GM19239 (cell line): ENCODE results near the gene GLI3.

ENCODE experiments used
- DNase-seq: peaks from one replicate; pipeline ENCODE4 v3.0.0; 2011; ENCODE audit warnings: low spot score; ENCODE audit not compliant: insufficient read length
- FAIRE-seq: peaks from 2 replicates; lab custom pipeline; 2011; peaks lifted over from hg19 to GRCh38; lab: Jason Lieb, UNC

Gene GLI3

DNA sequence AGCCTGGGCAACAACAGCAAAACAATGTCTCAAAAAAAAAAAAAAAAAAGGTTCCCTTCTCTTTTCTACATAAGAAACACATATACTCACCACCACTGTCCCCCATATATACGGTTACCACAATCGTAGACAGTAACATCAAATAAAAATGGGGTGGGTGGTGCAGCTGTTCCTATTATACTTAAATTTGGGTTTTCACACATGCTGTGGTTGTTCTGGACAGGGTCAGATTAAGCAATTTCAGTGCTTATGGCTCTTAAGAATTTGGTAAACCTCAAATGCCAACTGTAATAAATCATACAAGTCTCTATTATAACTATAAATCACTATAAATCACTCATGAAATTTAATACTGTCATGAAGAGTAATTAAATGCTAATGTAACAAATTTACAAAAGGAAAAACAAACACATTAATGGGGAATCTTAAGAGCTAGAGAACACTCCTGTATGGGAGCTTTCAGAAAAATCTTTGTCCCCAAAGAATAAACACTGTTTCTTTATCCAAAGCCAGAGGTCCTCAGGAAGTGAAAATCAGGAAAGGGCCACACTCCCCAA, 143.6 kb downstream of the GLI3 start:
- FAIRE-seq (no peak), DNase-seq (no peak)

DNA sequence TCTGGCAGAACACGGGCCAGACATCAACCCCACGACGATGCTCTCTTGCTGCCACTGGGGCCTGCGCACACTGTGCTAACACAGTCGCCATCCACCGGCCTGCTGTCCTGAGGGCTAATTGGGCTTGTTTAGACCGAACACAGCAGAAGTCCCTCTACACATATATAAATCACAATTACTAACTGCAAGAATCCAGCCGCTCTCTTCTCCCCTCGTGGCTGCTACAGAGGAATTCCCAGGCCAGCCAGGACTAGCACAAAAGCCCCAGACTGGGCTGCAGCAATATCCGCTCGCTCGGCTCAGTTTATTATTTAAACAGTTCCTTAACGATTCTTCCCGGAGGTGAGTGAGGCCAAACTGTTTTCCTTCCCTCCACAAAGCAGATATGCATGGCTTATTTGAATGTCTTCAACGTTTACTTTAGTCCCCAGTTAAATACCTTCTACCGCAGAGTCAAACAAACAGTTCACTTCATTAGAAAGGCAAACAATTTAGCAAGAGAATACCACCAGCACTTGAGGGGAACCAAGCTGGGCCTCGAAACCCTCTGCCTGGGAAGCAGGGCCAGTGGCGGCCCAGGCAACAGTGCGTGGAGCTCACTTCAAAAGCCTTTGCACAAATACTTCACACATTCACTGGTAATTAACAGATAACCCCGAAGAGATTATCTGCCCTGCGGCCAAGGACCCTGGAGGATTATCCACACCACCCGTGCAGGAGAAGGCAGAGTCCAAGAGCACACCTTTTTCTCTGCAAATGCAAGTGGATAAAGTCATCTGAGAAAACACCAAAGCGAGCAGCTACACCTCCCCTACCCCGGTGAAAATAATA, 145.3 kb downstream of the GLI3 start:
- FAIRE-seq (no peak), DNase-seq (no peak)

- FAIRE-seq, result no peak
Observed at GRCh38 chr7:42090806-42091205, 146.2 kb downstream of the GLI3 start.

GRCh38 chr7:42090056-42090455, 147.0 kb downstream of the GLI3 start:
- no peak for DNase-seq
- no peak for FAIRE-seq

More at GRCh38 chr7:42090806-42091205, 146.2 kb downstream of the GLI3 start:
- DNase-seq, result no peak

DNA sequence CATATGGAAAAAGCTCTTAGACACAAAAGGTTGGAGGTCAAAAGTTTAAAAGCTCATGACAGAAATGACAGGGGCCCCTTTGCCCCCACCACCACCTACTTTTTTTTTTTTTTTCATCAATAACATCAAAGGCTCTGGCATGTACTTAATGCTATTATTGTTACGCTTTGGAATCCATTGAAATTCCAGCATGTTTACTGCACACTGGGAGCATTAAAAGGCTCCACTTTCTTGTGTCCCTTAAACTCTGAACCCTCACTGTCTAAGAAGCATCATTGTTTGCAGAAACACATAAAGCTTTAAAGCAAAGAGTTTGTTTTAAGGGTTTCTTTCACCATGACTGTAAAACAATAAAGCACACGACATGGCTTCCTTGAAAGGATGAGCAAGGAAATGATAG, 149.4 kb downstream of the GLI3 start:
- FAIRE-seq, result no peak
- no peak for DNase-seq

DNA sequence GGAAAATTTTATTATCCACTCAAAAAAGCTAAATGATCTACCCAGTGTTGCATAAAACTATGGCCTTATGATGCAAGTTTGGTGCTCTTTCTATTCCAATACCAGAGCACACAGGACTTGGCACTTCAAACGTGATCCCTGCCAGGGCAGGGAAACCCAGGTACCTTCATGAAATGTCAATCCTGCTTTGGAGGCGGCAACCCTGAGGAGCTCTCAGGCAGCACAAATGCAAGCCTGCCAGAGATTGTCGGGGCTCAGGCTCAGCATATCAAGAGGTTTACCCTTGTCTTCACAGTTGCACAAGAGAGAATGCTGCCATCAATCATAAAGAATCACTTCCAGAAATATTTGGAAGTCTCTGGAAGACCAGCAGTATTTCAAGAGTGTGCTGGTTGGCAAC, 151.5 kb downstream of the GLI3 start:
- no peak for FAIRE-seq
- no peak for DNase-seq

GRCh38 chr7:42084263-42084662, 152.7 kb downstream of the GLI3 start:
- no peak for DNase-seq
- FAIRE-seq, result no peak

DNA sequence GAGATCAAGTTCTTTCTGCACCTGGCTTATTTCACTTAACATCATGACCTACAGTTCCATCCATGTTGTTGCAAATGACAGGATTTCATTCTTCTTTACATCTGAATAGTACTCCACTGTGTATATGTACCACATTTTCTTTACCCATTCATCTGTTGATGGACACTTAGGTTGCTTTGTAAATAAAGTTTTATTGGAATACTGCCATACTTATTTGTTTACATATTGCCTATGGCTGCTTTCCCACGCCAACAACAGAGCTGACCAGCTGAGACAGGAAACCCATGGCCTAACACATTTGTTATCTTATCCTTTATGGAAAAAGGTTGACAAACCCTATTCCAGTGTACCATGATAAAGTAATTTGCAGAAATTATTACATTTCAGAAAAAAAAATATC, 153.7 kb downstream of the GLI3 start:
- DNase-seq (no peak), FAIRE-seq (no peak)

DNA sequence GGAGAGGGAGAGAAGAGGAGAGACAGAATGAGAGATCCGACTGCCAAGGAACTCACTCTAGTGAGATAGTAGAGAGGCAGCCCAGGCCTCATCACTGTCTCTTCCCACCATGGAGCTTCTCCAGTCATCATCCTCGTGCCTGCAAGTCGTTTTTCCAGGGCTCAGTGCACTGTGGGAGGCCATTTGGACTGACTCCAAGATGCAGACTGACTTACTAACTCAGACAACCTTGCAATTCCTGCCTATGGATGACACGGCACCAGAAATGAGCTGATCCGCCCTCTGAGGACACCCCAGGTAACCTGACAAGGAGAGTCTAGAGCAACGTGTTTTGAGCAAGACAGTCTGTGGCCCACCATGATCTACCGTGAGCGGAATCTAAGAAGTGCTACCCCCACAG, 154.9 kb downstream of the GLI3 start:
- DNase-seq, result no peak
- no peak for FAIRE-seq

DNA sequence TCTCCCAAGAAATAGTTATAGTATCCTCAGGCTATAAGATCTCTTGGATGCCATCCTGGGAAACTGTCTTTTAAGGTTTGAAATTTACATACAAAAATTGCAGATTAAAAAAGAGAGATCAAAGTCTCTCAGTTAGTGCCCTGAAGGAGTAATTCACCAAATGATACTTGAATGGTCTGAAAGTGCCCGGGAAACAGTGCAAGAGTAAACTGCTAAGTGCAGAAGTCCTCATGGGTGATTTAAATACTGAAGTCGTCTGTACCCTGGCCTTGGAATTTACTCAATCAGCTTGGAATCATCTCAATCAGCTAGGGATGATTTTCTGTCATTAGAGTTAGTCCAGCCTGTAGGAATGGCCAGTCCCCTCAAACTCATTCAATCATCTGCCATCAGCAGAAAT, 155.3 kb downstream of the GLI3 start:
- DNase-seq (no peak), FAIRE-seq (no peak)

GRCh38 chr7:42080841-42081586, 156.0 kb downstream of the GLI3 start:
- FAIRE-seq (no peak), DNase-seq (no peak)

DNA sequence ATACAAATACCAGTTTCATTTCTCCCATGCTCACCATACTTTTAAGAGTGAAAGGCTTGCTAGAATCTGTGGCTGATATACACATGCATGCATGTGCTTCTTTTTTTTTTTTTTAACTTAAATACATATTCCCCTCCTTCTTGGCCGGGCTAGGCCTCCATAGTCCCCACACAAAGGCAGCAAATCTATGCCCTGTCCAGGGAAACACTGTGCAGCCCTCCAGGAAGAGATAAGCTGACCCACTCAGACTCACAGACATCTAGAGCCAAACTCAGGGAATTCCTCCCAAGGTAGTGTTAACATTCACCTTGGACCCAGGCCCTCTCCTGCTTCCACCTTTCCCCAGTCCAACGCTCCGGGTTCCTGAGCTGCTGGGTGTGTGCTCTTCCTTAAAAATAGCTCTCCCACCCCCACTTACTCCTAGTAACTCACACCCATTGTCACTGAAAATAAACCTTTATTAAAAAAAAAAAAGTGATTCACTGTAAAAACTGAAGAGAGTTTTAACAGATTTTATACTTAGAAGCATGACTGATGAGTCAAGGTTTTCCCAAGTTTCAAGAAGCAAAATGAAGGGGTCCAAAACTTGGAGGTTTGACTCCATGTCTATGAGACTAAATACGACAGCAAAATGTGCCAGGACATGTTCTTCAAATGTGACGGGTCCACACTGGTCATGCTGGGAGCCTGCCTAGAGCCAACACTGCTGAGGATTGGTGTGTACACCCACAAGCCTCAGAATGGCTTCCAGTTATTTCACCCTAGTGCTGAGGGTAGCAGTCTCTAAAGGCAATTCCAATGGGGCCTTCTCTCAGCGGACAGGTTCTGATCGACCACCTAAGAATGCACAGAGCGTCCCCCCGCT, 159.5 kb downstream of the GLI3 start:
- no peak for FAIRE-seq
- DNase-seq, result no peak

- FAIRE-seq, result no peak
Observed at GRCh38 chr7:42076870-42077269, 160.1 kb downstream of the GLI3 start.

DNA sequence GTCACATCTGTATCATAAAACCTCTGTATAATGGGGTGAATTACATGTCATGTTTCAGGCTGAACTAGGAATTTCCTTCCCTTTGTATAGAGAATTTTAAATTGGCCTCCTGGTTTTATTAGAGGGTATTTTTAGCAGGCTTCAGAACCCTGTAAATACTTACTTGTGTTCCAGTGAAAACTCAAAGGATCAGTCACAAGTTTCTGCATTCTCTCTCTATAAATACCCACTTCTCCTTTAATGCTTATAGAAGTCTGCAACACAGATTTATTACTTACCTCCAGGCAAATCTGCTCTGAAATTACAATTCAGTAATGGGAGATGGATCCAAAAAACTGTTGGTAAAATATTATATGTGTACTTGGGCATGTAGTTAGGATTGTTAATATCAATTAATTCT, 161.6 kb downstream of the GLI3 start:
- FAIRE-seq, result no peak
- DNase-seq, result no peak

More at GRCh38 chr7:42076870-42077269, 160.1 kb downstream of the GLI3 start:
- DNase-seq, result no peak

- DNase-seq, result no peak
- no peak for FAIRE-seq
Observed at GRCh38 chr7:42074076-42074475, 162.9 kb downstream of the GLI3 start.

DNA sequence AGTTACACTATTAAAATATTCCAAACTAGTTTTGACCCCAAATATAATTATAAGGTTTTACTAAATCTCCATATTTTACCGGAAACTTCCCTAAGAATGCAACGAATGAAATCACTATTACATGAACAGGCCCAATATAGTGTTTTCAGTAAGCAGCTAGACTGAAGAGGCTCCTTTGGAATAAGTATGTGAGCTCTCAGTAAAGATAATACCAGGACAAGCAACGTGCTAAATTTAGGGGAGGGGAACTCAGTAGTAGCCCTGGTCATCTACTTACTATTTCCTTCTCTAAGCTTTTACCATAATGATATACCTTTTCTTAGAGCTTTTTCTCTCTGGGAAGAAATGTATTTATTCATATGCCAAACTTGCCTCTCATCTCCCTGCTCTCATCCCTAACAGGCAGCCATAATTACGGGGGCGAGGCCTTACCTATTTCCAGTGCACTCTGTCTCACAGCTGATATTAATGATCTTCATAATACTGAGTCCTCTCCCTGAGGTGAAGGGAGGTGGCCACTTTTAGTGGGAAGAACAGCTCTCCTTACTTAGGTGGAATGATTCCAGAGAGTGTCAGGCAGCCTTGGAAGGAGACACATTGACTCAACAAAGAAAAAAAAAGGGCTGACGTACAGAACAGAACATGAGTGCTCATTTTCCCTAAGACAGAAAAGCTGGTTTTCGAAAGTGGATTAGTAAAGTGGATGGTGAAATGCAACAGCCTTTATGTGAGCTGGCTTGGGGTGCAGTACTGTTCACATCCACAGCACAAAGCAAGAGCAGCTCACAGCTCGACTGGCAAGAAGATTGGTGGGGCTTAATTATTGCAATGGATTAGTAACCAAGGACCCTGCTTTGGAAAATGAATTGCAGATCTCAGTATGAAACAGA, 165.4 kb downstream of the GLI3 start:
- no peak for DNase-seq

DNA sequence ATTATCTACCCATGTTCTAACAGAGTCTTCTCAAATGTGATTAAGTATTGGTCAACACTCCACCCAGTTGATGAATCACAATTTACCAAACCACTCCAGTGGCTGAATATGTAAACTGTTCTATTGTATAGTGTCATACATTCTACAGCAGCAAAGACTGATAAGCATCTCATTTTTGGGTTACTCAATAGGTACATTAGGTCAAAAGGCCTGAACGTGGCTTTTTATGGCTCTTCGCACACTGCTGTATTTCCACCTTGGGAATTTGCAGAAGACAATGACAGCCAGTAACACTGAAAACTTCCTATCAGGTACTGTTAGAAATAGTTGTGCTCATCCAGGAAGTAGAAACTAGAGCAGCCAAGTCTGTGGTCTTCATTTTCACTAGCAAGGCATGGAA, 166.9 kb downstream of the GLI3 start:
- FAIRE-seq, result no peak
- DNase-seq, result no peak

More for the DNA sequence above, 165.4 kb downstream of the GLI3 start:
- no peak for FAIRE-seq

GRCh38 chr7:42069590-42069989, 167.4 kb downstream of the GLI3 start:
- no peak for FAIRE-seq
- DNase-seq, result no peak

DNA sequence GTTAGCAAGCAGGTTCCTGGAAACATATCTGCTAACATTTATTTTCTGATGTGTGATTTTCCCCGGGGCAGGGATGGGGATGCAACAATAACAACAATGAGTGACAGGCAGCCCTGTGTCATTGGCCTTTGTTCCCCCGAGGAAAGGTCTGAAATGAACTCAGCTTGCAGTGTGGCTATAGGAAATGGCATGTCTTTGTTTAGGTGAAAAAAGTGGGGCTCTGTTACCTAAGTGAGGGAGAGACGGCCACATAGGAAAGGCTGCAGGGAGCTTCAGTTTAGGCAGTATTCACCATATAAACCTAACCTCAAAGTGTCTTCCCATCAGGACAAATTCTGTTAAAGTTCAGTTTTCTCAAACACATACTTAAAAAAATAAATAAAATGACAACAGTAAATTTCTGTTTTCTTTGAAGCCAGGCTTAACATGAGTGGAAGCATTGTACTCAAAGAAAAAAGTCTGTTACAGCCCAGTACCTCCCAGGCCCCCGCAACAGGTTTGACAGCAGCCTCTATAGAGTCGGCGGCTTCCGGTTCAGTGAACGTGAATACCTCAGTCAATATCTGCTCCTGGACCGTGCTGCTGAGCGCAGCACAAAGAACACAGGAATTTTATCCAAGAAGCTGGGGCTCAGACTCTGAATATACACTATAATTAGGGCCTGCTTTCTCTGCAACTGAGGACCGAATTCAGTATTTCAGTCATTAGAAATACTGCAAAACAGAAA, 168.3 kb downstream of the GLI3 start:
- FAIRE-seq, result no peak
- no peak for DNase-seq
